BLaER1 (cell line): Measurements from ENCODE around the gene INHBE.
A peak's percentile ranks its signal among the peaks of the same experiment; 100 is the strongest.

Experiments
- H3K27ac ChIP-seq: shearing (Covaris generic); formaldehyde crosslinking; 2 replicates; pipeline ENCODE4 v1.8.1; 2022
- H3K27me3 ChIP-seq: shearing (Covaris generic); formaldehyde crosslinking; 2 replicates; pipeline ENCODE4 v1.8.1; 2022
- H3K36me3 ChIP-seq: shearing (Covaris generic); formaldehyde crosslinking; 2 replicates; pipeline ENCODE4 v1.8.1; 2022
- H3K4me1 ChIP-seq: shearing (Covaris generic); formaldehyde crosslinking; 2 replicates; pipeline ENCODE4 v1.8.1; 2022
- H3K4me2 ChIP-seq: shearing (Covaris generic); formaldehyde crosslinking; 2 replicates; pipeline ENCODE4 v1.8.1; 2022
- H3K4me3 ChIP-seq: shearing (Covaris generic); formaldehyde crosslinking; 2 replicates; pipeline ENCODE4 v1.8.1; 2022
- H3K9ac ChIP-seq: shearing (Covaris generic); formaldehyde crosslinking; 2 replicates; pipeline ENCODE4 v1.8.1; 2022
- H3K9me3 ChIP-seq: shearing (Covaris generic); formaldehyde crosslinking; 2 replicates; pipeline ENCODE4 v1.8.1; 2022
- H4K20me1 ChIP-seq: shearing (Covaris generic); formaldehyde crosslinking; 2 replicates; pipeline ENCODE4 v1.8.1; 2022
- Cebpa-rat ChIP-seq: shearing (Covaris generic); IDR thresholded peaks from 2 replicates; pipeline ENCODE4 v1.8.1; 2022

INHBE gene

DNA sequence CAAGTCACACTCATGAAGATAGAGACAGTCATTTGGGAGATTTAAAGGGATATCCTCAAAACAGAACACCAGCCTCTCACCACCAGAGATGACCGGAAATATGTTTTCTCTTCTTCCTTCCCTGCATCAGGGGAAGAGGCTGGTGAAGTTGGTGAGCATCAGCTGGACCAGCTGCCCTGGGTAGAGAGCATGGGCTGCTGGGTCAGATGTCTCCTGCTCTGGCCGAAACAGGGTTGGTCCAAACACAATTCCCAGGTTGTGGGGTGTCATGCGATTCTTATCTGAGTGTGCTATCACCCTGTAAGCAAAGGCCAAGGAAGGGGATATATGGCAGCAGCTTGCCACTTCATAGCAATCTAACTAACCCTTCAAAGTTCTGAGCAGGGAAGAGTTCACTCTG is 17.3 kb downstream of the INHBE start:
- Histone ChIP-seq H3K9me3 (no peaks in the 10 kb centered on the region), H3K27ac (no peak overlapping the region), H3K4me1 (peaks cover 27% of the 10 kb centered on the region), H3K4me3 (no peak overlapping the region), H3K4me2 (no peak overlapping the region), H3K27me3 (peaks cover 6% of the 10 kb centered on the region; the same call in 1 of the 2 replicates), H4K20me1 (no peaks in the 10 kb centered on the region), H3K9ac (no peak overlapping the region), H3K36me3 (peaks cover 65% of the 10 kb centered on the region)
- TF ChIP-seq Cebpa-rat = no peak

DNA sequence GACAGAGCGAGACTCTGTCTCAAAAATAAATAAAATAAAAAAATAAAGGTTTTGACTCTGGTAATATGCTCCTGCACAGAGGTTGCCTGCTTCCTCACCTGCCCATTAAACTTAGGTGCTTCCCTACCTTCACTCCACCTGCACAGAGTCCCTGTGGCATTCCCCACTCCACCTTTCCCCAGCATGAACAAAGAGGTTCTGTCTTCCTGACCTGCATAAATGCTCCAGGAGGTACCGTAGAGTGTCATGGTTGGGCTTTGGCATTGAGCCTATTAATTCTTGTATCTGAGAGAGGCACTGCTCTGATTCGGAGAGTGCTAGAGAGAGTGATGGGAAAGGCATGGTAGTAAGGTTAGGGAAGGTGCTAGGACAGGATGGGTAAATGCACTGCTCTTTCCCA is 18.3 kb downstream of the INHBE start:
- H3K4me1 ChIP-seq = peaks cover 37% of the 10 kb centered on the region
- peaks cover 65% of the 10 kb centered on the region for H3K36me3 ChIP-seq
- H3K27me3 ChIP-seq = peaks cover 6% of the 10 kb centered on the region; the same call in 1 of the 2 replicates
- H3K9ac ChIP-seq = no peak overlapping the region
- H3K4me3 ChIP-seq = no peak overlapping the region
- H3K4me2 ChIP-seq = no peak overlapping the region
- H4K20me1 ChIP-seq = no peaks in the 10 kb centered on the region
- no peaks in the 10 kb centered on the region for H3K9me3 ChIP-seq
- no peak for TF ChIP-seq Cebpa-rat
- H3K27ac ChIP-seq = no peak overlapping the region

DNA sequence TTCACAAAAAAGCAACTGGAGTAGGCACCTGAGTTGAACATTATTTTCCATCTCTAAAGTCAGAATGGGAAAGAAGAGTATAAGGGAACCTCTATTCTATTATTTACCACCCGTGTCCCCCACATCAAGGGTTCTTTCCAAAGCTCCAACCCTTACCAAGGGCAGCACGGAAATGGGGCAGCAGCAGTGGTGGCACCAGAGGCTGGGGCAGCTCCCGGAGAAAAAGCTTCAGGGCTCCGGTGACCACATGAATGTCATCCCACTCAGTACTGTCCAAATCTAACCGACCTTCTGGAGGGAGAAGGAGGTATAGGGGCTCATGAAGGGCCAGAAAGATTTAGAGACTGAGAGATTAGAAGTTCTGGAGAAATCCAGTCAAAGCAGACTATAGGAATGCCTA is 18.8 kb downstream of the INHBE start:
- H4K20me1 ChIP-seq = no peaks in the 10 kb centered on the region
- H3K9me3 ChIP-seq = no peaks in the 10 kb centered on the region
- no peak overlapping the region for H3K4me3 ChIP-seq
- peaks cover 6% of the 10 kb centered on the region; the same call in 1 of the 2 replicates for H3K27me3 ChIP-seq
- H3K4me2 ChIP-seq = no peak overlapping the region
- H3K36me3 ChIP-seq = peaks cover 65% of the 10 kb centered on the region
- H3K27ac ChIP-seq = no peak overlapping the region
- H3K4me1 ChIP-seq = peaks cover 42% of the 10 kb centered on the region
- H3K9ac ChIP-seq = no peak overlapping the region
- TF ChIP-seq Cebpa-rat = no peak

DNA sequence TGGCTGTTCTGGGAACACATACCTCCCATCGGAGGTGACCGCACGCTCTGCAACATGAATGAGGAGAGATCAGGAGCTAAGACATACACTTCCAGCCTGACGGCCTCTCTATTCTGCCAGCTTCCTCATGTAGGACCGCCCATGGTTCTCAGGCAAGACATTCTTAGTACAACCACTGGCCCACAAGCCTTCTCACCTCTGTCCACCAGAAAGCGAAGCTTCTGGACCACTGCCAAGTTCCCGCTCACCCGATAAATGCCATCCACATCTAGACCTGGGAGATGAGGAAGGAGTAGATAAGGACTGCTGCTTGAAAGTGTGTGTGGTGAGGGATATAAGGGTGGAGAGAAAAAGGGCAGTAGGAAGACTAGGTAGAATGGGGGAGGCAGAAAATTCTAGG is 19.3 kb downstream of the INHBE start:
- peaks cover 48% of the 10 kb centered on the region for H3K4me1 ChIP-seq
- H3K9me3 ChIP-seq = no peaks in the 10 kb centered on the region
- H4K20me1 ChIP-seq = no peaks in the 10 kb centered on the region
- peaks cover 6% of the 10 kb centered on the region; the same call in 1 of the 2 replicates for H3K27me3 ChIP-seq
- no peak overlapping the region for H3K27ac ChIP-seq
- no peak for TF ChIP-seq Cebpa-rat
- no peak overlapping the region for H3K4me3 ChIP-seq
- 0 out of 2 replicates have a peak overlapping the region, but pooled peaks have one; percentile 99 for H3K4me2 ChIP-seq
- H3K36me3 ChIP-seq = peaks cover 60% of the 10 kb centered on the region
- no peak overlapping the region for H3K9ac ChIP-seq

DNA sequence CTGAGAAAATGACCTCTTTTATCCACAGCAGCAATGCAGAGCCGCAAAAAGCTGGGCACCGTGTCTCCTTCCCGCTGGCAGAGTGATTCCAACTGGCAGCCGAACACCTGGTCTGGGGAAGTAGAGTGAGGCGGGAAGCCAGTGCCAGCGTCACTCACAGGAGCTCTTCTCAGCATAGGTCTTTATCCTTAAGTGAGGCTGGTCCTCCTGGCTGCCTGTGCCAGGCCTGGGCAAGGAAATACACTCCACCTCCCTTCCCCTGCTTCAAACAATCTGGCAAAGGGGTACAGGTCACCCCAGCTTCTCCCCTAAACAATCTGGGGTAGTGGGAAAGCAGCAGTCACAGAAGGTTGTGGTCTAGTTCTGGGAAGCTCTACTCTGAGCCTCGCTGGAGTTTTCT is 19.8 kb downstream of the INHBE start:
- Histone ChIP-seq H4K20me1 (no peaks in the 10 kb centered on the region), H3K4me2 (0 out of 2 replicates have a peak overlapping the region, but pooled peaks have one; percentile 99), H3K4me3 (no peak overlapping the region), H3K9me3 (no peaks in the 10 kb centered on the region), H3K36me3 (peaks cover 56% of the 10 kb centered on the region), H3K4me1 (peaks cover 52% of the 10 kb centered on the region), H3K9ac (no peak overlapping the region), H3K27me3 (peaks cover 6% of the 10 kb centered on the region; the same call in 1 of the 2 replicates), H3K27ac (no peak overlapping the region)
- TF ChIP-seq Cebpa-rat = no peak

DNA sequence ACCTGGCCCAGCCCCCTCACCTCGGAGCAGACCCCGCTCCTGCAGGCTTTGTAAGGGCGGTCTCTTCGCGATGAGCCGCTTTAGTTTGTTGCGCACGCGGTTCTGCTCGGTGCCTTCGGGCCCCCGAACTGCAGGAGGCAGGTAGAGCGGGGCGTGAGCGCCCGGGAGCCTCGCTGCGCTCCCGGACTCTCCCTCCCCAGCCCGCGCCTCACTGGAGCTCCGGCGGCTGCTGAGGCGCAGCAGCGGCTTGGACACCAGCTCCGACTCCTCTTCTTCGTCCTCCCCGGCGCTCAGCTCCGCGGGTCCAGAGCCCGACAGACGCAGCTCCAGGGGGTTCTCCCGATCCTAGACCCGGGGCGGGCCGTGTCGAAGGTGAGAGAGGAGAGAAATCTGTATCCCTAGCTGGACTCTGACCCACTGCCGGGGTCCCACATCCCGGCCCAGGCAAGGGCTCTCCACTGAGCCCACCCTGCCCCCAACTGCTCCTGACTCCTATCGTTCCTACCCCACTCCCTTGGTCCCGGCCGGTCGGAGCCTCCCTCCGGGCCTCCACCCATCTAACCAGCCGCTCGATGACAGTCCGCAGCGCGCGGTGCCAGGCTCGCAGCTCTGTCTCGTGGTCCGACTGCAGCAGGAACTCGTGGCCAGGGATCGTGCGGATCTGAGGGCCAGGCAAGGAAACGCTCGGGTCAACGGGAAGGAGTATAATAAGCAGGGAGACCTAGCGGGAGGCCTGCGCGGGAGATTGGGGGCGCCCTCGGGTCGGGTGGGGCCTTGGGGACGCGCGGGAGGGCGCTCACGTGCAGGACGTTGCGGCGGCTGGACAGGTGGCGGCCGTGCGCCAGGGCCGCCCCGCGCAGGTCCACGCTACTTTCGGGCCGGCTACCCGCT is 20.4 kb downstream of the INHBE start:
- no peak for TF ChIP-seq Cebpa-rat
- H3K27me3 ChIP-seq = peaks cover 6% of the 10 kb centered on the region; the same call in 1 of the 2 replicates
- H3K4me1 ChIP-seq = peaks cover 59% of the 10 kb centered on the region
- H3K27ac ChIP-seq = peak overlapping the region; percentile 88
- peak overlapping the region; percentile 99 for H3K4me2 ChIP-seq
- H3K9me3 ChIP-seq = no peaks in the 10 kb centered on the region
- H3K36me3 ChIP-seq = peaks cover 49% of the 10 kb centered on the region
- no peaks in the 10 kb centered on the region for H4K20me1 ChIP-seq
- peak overlapping the region; percentile 87 for H3K9ac ChIP-seq
- peak overlapping the region; percentile 66 for H3K4me3 ChIP-seq

DNA sequence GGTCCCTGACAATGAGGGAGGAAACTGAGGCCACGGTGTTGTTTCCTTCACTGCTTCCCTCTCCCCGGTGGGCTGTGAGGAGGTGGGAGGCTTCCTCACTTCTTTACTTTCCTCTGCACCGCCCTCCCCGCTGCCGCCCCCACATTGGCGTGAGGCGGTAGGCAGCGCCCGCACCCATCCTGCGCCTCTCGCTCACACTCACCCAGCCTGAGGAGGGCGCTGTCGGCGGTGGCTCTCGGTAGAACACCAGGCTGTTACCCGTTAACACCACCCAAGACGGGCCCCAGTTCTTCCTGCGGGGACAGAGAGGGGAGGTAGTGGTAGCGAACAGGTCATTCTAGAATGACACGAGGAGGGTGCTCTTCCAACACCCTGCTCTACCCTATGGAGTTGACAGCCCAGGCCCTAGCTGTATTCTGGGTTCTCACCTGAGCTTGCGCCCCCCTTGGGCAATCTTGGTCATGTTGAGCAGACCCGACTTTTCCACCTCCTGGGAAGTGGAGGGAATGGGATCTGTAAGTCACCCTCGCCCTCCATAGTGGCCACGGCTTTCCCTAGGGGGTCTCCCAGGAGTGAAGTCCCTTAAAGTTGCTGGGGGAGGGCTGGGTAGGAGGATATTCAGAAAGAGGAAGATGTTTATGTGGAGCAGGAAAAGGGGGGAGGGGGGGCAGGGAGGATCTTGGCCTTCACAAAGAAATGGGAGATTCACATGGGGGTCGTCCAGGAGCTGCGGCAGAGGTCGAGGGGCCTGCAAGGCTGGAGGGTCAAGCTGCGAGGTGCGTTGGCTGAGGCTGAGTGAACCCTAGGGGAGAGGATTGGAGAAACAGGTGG is 21.3 kb downstream of the INHBE start:
- Histone ChIP-seq H3K36me3 (peaks cover 41% of the 10 kb centered on the region), H3K4me2 (peak overlapping the region; percentile 99), H3K27me3 (peaks cover 6% of the 10 kb centered on the region; the same call in 1 of the 2 replicates), H3K27ac (peak overlapping the region; percentile 88), H3K4me3 (peak overlapping the region; percentile 66), H4K20me1 (no peaks in the 10 kb centered on the region), H3K9me3 (no peaks in the 10 kb centered on the region), H3K9ac (peak overlapping the region; percentile 87), H3K4me1 (peaks cover 63% of the 10 kb centered on the region)
- TF ChIP-seq Cebpa-rat = no peak

DNA sequence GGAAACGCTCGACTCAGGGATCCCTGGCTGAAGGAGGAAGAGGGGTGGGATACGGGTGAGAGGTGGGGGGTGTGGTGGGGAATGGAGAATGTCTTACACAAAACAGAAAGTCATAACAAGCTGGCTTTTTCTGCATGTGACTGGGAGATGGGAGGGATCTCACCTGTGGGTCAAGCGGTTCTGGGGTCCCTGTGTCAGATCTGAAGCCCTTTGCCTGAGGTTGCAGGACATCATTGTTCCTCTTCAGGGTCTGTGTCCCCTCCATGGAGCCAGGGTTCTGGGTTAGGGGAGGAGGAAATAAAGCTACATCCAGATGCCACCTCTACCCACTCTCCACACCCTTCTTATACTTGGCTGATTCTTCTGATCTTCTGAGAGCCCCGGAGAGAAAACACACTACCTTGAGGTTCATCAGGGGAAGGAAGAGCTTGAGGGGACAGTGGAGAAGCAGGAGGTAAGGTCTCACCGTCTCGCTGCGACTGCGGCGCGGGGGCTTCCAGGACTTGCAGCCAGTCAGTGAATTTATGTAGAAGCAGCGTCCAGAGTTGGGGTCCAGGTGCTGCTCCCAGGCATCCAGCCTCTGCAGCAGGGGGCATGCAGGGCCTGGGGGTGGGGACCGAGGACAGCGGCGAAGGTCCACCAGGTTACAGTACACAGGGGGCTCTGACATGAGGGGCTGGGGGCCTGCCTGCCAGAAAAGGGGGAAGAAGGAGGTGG is 22.0 kb downstream of the INHBE start:
- H3K27me3 ChIP-seq = peaks cover 6% of the 10 kb centered on the region; the same call in 1 of the 2 replicates
- H3K4me3 ChIP-seq = peak overlapping the region; percentile 66
- H3K4me2 ChIP-seq = peak overlapping the region; percentile 99
- H3K27ac ChIP-seq = peak overlapping the region; percentile 88
- peak overlapping the region; percentile 87 for H3K9ac ChIP-seq
- H3K9me3 ChIP-seq = no peaks in the 10 kb centered on the region
- H4K20me1 ChIP-seq = no peaks in the 10 kb centered on the region
- H3K36me3 ChIP-seq = peaks cover 34% of the 10 kb centered on the region
- TF ChIP-seq Cebpa-rat = no peak
- H3K4me1 ChIP-seq = peaks cover 63% of the 10 kb centered on the region
